UCSD-AML1 (cell line): Measurements from ENCODE around the gene KIF25.

Experiments used
- DNase-seq: peaks from one replicate; lab custom pipeline; 2025; ENCODE audit not compliant: unreplicated experiment; lab: John Stamatoyannopoulos, UW

KIF25 gene

DNA sequence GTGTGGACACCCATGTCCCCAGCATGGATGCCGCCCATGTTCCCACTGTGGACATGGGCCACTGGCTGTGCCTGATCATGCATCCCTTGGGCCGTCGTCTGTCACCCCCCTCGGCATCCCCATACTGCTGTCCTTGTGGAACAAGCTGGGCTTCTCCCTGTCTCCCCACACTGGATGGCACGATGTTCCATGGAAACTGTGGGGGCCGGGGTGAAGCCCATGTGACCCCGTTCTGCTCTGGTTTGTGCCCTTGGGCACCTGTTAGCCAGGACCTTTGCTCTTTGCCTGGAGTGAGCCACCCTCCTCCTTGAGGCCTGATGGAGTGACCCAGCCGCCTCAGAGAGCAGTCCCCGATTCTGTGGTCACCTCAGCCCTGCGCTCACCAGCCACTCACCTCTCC is 89.1 kb downstream of the KIF25 start:
- DNase-seq: no peak

DNA sequence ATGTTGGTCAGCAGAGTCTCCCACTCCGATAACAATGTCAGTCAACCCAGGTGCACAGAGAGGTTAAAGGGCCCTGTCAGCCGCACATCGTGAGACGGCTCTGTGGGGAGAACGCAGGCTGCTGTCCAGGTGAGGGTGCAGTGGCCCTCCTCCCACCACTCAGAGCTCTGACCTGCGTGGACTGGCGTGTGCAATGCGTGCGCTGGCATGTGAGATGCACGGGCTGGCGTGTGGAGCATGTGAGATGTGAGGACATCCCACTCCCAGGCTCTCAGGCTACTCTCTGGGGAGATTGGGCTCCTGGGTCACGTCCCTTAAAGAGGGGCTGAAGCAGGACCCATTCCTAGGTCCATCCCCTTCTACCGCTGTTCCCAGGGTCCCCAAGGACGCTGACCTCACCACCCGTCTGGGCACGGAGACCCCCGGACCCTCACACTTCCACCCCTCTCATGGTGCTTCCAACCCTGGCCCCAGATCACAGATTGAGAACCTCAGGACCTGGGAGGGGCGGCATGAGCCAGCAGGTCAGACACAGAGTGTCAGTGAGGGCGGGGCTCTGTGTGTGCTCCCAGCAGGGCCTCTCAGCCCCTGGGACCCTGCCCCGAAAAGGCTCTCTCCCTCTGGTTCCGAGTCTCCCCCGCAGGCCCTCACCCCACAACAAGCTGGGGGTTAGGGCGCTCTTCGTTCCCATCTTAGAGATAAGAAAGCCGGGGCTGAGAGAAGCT is 90.1 kb downstream of the KIF25 start:
- no peak for DNase-seq

DNA sequence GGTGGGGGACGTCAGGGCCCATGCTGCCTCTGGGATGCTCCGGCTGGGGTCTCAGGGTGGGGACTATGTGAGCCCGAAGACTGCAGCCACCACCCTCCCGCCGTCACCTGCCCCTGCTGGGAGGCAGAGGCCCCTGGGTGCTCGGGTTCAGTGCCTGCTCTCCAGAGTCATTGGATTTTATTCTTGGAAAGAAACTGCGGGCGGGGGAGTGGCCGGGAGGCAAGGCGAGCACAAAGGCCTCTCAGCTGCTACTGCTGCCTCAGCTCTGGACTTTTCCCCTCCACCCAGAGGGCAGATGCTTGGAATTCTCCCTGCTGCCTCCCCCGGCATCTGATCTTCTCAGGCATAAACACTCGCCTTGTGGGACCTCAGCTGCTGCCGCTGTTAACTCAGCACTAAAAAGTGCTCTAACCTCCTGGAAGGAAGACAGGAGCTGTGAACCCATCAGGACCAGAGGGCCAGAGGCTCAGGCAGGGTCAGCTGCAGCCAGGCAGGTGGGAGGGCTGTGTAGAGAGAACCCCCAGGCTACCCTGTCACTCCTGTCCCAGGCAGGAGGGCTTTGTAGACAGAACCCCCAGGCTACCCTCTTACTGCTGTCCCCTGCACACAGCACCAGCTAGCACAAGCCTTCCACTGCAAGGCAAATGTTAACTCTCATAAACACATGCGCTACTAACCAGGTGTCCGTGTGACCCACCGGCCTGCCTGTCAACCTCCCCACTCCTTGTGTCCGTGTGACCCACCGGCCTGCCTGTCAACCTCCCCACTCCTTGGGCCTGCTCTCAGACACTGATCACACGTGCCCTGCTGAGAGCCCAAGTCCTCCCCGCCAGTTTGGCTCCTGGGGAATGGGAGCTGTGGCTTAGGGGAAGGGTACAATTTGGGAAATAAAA is 90.9 kb downstream of the KIF25 start:
- no peak for DNase-seq

DNA sequence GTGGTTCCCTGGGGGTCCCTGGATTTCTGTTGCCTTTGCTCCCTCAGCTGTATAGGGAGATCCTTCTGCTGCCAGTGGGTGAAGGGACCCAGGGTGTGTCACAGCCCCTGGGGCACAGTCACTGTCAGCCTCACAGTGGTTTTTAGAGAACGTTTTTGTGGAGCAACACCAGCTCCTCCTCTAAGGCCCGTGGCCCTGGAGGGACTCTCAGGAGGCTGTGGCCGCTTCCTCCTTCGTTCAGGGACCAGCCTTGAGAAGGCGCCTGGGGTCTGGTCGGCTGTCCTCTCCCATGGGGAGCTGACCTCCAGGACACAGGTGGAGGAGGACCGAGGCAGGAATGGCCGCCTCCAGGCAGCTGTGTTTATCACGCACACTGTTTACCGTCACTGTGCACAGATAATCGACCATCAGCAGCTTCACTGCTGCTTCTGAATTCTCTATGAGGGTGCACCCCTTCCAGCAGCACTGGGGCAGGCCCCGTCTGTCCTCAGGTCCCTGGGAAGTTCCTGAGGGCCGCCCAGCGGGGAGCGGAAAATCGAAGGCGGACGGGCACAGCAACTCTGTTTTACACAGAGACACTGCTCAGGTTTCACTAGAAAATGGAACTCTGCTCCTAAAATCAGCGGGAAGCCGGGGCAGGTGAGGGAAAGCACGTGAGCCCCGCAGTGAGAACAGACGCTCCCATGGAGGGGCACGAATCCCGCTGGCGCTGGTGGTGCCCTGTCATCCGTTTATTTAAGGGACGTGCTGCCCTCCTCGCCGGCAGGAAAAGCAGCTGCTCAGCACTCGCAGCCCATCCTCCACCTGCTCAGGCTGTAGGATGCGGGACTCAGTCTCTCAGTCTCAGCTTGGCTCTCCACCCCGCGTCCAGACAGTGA is 92.0 kb downstream of the KIF25 start:
- DNase-seq: no peak

GRCh38 chr6:168090064-168090690 is 92.7 kb downstream of the KIF25 start:
- no peak for DNase-seq

GRCh38 chr6:168090706-168091105 is 93.2 kb downstream of the KIF25 start:
- DNase-seq: no peak

DNA sequence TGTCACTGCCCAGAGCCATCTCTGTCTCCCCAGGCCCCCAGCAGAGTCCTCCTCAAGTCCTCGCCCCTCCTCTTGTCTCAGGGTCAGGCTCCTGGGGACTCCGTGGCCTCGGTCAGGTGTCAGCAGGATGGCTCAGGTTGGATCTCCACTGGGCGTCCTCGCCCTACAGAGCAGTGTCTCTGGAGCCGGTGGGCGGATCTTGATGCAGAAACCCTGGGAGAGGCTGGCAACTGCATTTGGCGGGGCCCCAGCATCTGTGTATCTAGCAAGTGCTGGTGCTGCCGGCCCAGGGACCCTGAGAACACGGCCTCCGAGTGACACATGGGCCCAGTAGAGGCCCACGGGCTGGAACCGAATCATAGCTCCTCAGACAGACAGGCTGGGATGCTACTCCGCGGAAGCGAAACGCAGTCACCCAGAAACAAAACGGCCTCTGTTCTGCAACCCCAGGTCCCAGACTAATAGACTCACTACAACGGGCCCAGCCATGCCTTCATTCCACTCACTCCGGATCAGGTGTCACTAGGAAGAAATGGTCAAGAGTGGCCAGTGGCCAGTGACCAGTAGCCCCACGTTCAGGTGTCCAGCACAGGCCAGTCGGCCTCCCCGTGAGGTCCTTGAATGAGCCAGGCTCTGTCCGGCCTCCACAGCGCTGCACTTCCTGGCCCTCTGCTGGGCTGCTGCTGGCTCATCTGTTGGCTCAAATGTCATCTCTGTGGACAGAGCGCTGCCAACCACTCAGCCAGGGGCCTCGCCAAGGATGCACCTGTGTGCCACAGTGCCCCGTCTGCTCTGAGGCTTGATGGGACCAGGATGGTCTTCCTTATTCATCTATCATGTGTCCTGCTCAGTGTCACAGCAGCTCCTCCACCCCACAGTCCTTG is 94.2 kb downstream of the KIF25 start:
- DNase-seq: no peak

- DNase-seq: no peak
Measured at GRCh38 chr6:168092541-168092940, 95.1 kb downstream of the KIF25 start.

GRCh38 chr6:168093071-168093505 is 95.6 kb downstream of the KIF25 start:
- DNase-seq: no peak

- no peak for DNase-seq
Measured at GRCh38 chr6:168093634-168094033, 96.2 kb downstream of the KIF25 start.
